NCI-H1930 (cell line): Measurements from ENCODE around the gene UST.
"Not testable (repeated sequence)": the region's sequence is repeated elsewhere in the genome, so short reads cannot be mapped to it uniquely, and the experiment has no call there.

ENCODE experiments used
- DNase-seq, 2 experiments: peaks; one replicate each; lab custom pipeline; 2025; lab: John Stamatoyannopoulos, UW

The UST gene

DNA sequence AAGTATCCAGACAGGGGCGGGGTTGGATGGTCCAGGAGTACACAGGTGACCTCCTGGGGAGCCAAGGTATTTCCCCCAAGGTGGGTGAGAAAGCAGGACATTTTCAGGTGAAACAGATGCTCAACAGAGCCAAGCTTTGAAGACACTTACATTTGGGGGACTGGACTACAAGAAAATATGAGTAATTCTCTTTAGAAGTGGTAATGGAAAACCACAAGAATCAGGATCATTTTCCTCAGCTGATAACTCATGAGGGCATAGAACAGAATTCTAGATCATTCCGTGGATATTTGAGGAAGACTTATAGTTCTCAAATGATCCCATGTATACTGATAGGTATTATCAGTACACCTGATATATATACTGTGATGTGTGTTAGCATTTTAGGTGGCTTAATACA, 89.9 kb downstream of the UST start:
- DNase-seq, result no peak

DNA sequence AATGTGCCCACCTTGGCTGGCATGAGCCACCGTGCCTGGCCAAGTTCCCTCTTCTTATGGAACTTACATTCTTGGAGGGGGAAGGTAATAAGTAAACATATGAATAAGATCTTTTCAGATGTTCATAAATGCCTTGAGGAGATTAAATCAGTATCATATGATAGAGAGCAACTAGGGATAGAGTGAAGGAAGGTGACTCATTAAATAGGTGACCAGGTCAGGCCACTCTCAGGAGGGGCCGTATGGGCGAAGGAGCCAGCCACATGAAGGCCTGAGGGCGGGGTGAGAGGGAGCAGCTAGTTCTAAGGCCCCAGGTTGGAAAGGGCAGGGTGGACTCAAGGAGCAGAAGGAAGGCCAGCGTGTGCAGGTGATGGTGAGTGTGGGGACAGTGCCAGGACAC, 91.1 kb downstream of the UST start:
- no peak for DNase-seq

DNA sequence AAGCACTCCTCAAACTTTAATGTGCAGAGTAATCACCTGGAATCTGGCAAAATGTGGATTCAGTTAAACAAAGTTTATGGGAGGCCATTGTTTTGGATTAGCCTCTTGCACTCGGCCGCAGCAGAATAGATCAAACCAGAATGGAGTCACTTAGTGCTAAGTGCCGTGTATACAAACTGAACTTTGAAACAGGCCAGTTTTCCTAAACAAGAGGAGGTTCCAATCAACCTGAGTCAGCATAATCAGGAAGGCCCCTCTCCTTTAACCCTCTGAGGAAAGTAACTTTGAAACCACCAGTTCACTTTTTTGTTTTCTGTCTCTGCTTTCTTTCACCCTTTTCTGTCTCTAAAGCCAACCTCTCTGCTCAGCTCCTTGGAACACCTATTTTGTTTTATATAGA, 92.2 kb downstream of the UST start:
- no peak for DNase-seq

DNA sequence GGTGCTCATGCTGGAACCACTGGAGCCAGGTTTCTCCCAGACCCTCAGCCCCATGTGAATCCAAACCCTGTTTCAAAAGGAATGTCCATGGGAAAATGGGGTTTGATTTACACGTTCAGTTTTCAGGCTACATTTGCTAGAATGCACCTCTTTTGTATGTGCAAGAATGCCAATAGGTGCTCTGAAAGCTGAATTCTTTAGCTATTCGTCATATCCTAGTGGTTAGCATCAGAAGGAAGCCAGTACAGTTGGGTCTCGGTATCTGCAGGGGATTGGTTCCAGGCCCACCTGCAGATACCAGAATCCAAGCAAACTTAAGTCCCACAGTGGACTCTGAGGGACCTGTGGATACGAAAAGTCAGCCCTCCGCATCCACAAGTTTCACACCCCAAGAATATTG, 93.4 kb downstream of the UST start:
- DNase-seq, result no peak

DNA sequence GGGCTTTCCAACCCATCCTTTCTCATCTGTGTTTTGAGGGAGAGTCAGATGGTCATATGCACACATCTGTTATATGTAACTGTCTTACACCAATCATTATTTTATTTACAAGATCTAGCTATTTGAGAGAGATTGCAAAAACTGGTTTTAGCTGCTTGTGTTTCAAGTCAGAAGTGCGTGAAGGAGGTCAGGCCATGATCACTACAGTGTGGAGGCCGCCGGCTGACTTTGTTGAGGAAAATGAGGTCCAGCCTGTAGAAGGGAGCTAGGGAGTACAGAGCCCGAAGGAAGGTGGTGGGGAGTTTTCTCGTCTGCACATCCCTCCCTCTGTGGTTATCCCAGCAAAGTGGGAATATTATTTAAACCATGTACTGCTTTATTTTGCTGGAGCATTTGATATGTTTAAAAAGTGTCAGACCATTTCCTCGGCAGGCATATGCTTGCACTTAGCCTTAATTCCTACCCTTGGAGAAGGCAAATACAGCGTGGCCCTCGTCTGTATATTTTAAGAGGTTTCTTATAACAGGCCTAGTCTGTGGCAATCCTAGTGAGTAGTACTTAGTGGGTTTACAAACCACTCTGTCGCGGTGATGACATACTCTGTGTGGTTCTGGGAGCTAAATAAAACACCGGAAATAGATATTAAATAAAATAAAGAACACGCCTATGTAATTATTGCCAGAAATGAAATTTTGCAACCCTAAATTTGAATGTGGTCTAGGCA, 95.6 kb downstream of the UST start:
- DNase-seq, result no peak

DNA sequence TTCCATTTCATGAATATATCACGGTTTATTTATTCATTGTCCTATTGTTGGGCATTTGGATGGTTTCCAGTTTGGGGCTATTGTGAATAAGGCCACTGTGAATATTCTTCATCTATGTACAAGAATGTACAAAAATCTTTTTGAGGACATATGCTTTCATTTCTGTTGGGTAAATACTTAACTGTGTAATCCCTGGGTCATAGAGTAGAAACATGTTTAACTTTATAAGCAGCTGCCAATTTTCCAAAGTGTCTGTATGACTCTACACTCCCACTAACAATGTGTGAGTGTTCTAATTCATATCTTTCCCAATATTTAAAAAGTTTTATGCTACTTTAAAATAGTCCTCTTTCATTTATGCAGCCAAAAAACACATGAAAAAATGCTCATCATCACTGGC, 98.6 kb downstream of the UST start:
- DNase-seq, result no peak

DNA sequence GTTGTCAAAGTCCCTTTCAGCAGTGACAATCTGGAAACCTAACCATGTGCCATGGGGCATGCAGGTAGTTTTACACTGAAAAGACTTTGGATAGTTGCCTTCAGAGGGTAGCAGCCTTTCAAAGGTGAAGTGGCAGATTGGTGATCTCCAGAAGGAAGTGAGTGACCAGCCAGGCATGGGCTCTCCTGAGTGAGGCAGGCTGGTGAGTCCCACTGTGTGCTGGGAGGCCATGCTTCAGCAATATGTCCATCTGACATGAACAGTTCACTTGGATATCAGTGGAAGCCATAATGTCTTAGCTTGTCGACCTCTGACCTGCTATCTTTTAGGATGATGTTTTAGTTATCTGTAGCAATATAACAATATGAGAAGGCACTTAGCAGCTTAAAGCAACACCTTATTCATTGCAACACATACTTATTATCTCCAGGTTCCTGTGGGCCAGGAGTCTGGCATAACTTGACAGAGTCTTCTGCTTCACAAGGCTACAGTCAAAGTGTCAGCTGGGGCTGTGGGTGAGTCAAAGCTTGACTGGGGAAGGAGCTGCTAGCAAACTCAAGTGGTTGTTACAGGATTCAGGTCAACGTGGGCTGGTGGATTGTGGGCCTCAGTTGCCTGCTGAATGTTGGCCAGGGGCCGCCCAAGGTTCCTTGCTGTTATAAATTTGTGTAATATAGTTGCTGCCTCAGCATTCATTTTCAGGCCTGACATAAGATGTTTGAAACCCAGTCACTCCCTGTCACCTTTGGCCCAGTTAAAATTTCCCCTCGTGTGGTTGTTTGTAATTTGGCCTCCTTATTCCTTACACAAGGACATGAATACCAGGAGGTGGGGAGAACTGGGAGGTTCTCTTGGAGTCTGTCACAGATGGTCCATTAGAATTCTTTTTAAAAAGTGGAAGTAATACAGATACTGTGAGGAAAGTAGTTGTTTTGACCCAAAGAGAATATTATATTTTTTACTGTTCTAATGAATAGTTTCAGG, 100.2 kb downstream of the UST start:
- no peak for DNase-seq

DNA sequence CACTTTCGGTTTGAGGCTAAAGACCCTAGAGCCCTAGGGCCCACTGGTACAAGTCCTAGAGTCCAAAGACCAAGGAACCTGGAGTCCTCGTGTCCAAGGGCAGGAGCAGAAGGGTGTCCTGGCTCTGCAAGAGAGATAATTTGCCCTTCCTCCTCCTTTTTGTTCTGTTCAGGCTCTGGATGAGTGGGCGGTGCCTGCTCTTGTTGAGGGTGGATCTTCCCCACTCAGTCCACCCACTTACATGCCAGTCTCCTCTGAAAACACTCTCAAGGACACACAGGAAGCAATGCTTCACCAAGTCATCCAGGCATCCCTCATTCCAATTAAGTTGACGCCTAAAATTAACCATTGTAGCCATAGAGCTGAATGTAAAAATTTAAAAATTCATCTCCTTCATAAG, 102.1 kb downstream of the UST start:
- no peak for DNase-seq

DNA sequence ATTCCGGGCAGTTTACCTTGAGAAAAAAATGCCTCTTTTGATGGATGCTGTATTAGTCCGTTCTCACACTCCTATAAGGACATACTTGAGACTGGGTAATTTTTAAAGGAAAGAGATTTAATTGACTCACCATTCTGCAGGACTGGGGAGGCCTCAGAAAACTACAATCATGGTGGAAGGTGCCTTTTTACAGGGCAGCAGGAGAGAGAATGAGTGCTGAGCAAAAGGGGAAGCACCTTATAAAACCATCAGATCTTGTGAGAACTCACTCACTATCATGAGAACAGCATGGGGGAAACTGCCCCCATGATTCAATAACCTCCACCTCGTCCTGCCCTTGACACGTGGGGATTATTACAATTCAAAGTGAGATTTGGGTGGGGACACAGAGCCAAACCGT, 102.6 kb downstream of the UST start:
- not testable (repeated sequence) for DNase-seq

DNA sequence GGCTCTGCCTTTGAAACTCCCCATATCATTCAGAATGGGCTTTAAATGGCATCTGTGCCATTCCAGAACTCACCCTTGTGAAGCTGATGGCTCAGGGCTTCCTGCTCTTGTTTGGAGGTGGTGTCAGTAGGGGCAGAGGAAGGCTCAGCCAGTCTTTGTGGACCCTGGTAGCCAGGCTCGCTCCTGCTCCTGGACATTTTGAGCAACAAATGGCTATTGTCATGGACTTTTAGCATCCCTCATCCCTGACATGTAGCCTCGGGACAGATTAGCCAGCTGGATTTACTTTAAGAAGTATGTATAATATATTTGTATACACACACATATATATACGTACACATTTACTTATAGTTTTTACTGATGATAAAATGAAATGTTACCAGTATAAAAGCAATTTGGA, 104.1 kb downstream of the UST start:
- DNase-seq, result no peak

DNA sequence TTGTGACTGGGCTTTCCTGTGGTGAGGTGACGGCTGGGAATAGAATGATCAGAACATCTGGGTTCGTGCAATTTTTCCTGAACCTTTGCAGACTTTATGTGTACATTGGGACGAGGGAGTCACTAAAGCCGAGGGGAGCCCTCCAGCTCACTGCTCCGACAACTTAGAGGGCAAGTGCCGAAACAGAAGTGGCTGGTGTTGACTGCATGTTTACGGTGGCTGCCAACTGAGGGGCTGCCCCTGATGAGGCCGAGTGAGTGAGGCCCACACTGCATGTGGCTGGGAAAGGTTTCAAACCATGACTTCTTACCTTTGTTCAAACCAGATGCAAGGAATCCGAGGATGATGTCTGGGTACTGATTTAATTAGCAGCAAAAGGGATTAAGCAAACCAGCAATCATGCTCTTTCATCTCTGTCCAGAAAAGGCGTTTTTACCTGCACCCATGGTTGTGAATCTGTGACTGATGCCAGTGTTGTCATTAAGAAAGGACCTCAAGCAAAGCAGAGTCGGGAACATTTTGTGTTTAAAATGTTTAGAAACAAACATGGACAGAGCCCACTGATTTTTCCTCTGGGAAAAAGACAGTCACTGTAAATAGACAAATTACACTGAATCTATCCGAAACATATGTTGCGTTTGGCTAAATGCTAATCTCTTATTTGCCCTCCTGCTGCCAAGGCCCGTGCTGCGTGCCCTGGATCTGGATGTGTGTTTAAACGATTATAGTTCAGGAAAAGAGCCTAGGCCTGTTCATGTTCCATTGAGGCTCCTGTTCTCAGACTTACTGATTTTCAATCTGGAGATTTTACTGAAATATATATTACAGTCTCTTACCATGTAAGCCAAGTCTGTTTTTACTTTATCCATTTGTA, 105.1 kb downstream of the UST start:
- DNase-seq, result no peak

DNA sequence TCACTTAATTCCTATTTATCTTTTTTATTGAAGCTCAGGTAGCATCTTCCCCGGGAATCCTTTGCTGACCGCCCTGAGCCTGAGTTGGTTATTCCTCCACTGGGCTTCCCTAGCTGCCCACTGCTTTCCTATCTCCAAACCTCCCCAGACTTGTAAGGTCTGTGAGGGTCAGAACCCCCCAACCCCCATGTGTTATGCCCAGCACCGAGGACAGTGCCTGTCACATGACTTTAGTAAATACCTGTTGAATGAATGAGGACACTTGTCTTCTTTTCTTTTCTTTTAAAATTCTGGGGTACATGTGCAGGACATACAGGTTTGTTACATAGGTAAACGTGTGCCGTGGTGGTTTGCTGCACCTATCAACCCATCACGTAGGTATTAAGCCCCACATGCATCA, 105.9 kb downstream of the UST start:
- DNase-seq, result no peak

DNA sequence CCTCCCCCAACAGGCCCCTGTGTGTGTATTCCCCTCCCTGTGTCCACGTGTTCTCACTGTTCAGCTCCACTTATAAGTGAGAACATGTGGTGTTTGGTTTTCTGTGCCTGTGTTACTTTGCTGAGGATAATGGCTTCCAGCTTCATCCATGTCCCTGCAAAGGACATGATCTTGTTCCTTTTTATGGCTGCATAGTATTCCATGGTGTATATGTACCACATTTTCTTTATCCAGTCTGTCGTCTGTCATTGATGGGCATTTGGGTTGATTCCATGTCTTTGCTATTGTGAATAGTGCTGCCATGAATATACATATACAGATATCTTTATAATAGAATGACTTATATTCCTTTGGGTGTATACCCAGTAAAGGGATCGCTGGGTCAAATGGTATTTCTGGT, 106.3 kb downstream of the UST start:
- not testable (repeated sequence) for DNase-seq

DNA sequence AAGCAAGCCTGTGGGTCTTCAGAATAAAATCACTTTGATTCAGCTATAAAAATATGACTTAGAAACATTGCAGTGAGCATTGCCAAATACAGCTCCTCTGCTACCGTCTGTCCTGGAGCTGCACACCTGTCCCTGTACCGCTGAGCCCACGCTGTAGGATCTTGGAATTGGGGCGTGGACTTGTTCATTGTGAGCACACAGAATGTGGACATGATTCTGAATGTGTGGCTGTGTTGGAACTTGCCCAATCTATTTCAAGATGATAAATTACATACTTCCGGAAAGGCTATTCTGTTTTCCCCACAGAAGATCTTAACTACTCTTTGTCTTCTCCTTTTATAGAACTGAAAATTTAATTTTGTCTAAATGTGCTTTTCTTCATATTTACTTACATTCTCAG, 107.3 kb downstream of the UST start:
- no peak for DNase-seq

DNA sequence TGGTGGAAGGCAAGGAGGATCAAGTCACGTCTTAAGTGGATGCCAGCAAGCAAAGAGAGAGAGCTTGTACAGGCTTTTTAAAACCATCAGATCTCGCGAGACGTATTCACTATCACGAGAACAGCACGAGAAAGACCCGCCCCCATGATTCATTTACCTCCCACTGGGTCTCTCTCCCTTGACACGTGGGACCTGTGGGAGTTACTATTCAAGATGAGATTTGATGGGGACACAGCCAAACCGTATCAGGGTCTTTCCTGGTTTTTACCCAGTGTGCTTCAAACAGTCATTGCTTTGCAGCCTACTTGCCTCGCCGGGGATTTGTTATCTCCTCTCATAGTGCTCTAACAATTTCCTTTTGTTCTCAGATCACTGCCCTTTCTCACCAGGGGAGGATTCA, 108.2 kb downstream of the UST start:
- no peak for DNase-seq

DNA sequence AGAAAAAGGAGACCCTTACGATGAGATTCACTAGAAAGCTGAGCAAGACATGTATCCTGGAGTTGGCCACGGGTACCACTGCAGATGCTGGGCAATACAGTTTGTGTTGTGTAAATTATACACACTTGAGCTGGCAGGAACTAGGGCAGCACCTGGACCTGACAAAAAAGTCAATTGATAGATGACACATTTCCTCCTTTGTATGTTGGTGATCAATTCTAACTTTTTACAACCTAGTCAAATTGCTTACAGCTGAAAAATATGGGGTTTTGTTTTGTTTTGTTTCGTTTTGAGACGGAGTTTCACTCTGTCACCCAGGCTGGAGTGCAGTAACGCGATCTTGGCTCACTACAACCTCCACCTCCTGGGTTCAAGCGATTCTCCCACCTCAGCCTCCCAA, 108.9 kb downstream of the UST start:
- DNase-seq, result no peak

DNA sequence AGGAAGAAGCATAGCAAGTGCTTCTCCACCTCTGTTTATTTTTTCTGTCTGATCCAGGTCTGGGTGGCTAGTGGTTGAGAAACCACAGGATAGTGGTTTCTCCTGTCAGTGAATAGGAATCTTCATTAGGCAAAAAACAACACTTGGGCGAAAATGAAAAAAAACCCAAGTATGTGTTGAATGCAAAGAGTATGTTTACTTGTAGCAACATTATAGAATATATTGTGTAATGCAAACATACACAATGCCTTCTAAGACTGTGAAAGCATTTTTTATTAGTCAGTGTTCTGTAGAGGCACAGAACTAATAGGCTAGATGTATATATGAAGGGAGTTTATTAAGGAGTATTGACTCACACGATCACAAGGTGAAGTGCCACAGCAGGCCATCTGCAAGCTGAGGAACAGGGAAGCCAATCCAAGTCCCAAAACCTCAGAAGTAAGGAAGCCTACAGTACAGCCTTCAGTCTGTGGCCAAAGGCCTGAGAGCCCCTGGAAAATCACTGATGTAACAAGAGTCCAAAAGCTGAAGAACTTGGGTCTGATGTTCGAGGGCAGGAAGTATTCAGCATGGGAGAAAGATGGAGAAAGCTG, 111.1 kb downstream of the UST start:
- no peak for DNase-seq

DNA sequence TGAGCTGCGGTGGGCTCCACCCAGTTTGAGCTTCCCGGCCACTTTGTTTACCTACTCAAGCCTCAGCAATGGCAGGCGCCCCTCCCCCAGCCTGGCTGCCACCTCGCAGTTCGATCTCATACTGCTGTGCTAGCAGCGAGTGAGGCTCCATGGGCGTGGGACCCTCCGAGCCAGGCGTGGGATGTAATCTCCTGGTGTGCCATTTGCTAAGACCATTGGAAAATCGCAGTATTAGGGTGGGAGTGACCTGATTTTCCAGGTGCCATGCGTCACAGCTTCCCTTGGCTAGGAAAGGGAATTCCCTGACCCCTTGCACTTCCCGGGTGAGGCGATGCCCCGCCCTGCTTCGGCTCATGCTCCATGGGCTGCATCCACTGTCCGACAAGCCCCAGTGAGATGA, 117.3 kb downstream of the UST start:
- not testable (repeated sequence) for DNase-seq

DNA sequence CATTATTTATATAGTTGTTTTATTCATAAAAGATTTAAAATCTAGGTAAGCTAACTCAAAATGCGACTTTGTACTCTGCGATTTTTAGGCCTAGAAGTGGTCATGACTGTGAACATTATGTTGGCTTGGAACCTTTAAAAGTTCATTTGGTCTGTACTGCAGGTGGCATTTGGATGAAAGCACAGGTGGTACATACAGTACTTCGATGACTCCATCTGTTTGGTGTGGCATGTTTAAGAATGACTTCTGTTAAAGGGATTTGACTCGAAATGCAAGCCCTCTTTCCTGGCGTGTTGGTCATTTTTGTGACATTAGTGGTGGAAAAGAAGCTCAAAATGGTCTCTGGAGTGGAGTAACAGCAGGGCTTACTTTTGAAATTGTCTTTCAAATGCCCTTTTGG, 118.1 kb downstream of the UST start:
- no peak for DNase-seq

DNA sequence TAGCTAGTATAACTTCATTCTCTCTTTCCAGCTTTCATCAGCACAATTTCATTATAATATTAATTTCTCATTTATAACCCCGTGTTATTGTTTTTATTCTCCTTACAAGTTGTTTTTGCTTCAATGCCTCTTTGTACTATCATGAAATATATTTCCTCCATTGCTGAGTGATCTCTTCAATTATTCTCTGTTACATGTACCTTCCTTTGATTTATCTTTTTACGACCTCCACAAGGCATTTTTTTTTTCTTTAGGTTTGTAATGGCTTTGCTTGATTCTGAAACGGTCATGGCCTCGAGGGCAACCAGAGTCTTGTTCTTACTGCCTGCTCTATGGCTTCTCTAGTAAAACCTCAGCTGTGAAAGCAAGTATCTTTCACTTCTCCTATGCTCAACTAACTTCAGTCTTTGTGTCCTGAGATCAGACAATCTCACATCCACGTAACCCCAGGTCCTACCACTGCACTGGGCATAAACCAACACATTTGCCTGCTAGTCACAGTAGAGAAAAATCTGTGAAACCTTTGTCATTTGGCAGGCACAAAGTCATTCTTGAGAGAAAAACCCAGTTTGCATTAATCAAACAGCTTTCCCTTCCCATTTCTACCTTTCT, 119.9 kb downstream of the UST start:
- DNase-seq, result no peak

DNA sequence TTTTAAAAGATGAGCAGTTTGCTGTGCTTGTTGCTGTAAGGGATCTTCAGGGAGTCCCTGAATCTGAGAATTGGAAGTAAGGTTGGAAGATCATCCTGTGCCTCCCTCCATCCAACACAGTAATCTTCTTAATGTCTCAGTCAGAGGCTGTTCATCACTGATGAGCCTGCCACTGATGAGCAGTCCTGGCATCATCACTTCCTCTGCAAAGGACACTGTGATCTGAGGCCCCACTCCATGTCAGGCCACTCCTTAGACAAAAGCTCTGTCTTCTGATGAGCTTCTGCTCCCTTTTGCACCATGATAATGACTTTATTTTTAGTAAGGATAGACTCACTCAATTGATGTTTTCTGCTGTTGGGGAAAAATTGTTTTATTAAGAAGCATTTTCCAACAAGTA, 121.0 kb downstream of the UST start:
- no peak for DNase-seq

DNA sequence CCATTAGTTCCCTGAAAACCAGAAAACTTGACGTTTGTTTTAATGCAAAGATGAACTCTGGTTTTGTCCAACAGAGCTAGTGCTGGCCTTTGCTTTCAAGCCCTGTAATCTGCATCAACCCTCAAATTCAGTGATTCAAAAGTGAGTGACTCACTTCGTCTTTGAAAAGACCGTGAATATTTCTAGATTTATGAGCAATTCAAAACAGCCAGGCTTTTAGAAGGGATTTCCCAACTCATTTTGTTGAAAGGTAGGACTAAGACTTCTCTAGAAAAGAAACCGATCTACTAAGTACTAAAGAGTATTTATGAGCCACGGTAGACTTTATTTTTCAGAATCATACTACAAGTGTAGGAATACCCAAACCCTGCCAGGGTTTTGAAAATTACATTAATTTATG, 121.5 kb downstream of the UST start:
- no peak for DNase-seq
